Measurements from ENCODE around the gene MATN4.

The MATN4 gene

GRCh38 chr20:45312241-45312640, 4.1 kb upstream of the MATN4 start:
- DNase-seq (ENCODE audit: low read depth): no peak
- no peak overlapping the region for H3K4me3 ChIP-seq (ENCODE audit: low read length)
- no peak for TF ChIP-seq CTCF (conservative IDR thresholded peaks at IDR 0.05; ENCODE audit: low read depth, low read length)

- DNase-seq (ENCODE audit: low read depth): no peak
- peak; percentile 76 for TF ChIP-seq CTCF (conservative IDR thresholded peaks at IDR 0.05; ENCODE audit: low read depth, low read length)
- H3K4me3 ChIP-seq (ENCODE audit: low read length): no peak overlapping the region
Observed at GRCh38 chr20:45311589-45312211, 3.6 kb upstream of the MATN4 start.

GRCh38 chr20:45309075-45309474, 976 bp upstream of the MATN4 start:
- no peak for DNase-seq (ENCODE audit: low read depth)
- no peak overlapping the region for H3K4me3 ChIP-seq (ENCODE audit: low read length)
- no peak for TF ChIP-seq CTCF (conservative IDR thresholded peaks at IDR 0.05; ENCODE audit: low read depth, low read length)

GRCh38 chr20:45307076-45307640, 941 bp downstream of the MATN4 start:
- no peak for TF ChIP-seq CTCF (conservative IDR thresholded peaks at IDR 0.05; ENCODE audit: low read depth, low read length)
- no peak overlapping the region for H3K4me3 ChIP-seq (ENCODE audit: low read length)
- no peak for DNase-seq (ENCODE audit: low read depth)

GRCh38 chr20:45306431-45306982, 1.6 kb downstream of the MATN4 start, which contains the start of gene RBPJL:
TSS of gene RBPJL (plus strand) at chr20:45306840. CDS start at chr20:45306923, 83 bp downstream.
- H3K4me3 ChIP-seq (ENCODE audit: low read length): no peak within 1 kb of the TSS
- DNase-seq (ENCODE audit: low read depth): no peak

GRCh38 chr20:45305262-45305661, 2.8 kb downstream of the MATN4 start:
- TF ChIP-seq CTCF (conservative IDR thresholded peaks at IDR 0.05; ENCODE audit: low read depth, low read length): peak; percentile 25
- H3K4me3 ChIP-seq (ENCODE audit: low read length): no peak overlapping the region
- no peak for DNase-seq (ENCODE audit: low read depth)

More at GRCh38 chr20:45306431-45306982, 1.6 kb downstream of the MATN4 start, which contains the start of gene RBPJL:
- TF ChIP-seq CTCF (conservative IDR thresholded peaks at IDR 0.05; ENCODE audit: low read depth, low read length): peak; percentile 78

Measured in retinal pigment epithelial cell (primary cell).